EH (cell line): Measurements from ENCODE around the gene METTL2B.
"Not testable (repeated sequence)": the region's sequence is repeated elsewhere in the genome, so short reads cannot be mapped to it uniquely, and the experiment has no call there.

Experiments used
- DNase-seq: peaks from one replicate; pipeline ENCODE4 v3.0.0-alpha.2; 2015; ENCODE audit warnings: low read depth

Gene METTL2B

DNA sequence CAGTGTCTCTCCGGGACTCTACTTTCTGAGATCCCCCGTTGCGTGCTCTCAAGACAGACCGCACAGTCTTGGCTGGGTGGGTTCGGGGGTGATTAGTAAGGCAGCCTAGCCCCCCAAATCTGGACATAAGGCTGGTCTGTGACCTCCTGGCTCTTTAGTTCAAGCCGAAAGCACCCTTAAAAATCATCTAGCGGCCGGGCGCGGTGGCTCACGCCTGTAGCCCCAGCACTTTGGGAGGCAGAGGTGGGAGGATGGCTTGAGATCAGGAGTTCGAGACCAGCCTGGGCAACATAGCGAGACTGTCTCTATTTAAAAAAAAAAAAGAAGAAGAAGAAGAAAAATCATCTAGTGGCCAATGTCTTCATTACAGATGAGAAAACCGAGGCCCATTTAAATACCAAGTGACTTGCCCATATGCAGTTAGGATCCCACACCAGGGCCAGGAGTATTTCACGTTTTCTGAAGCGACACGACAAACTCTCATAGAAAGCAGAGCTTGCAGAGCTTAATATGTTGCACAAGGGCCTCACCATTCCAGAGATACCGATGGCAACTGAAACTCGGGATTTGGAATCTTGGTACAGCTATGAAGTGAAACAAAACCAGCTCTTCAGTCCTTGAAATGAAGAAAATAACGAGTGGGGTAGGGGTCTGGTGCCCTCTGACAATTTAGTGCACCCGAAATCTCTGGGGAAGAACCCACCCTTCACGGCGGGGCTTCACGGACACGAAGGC, 21.6 kb upstream of the METTL2B start:
- peak; percentile 59 for DNase-seq

DNA sequence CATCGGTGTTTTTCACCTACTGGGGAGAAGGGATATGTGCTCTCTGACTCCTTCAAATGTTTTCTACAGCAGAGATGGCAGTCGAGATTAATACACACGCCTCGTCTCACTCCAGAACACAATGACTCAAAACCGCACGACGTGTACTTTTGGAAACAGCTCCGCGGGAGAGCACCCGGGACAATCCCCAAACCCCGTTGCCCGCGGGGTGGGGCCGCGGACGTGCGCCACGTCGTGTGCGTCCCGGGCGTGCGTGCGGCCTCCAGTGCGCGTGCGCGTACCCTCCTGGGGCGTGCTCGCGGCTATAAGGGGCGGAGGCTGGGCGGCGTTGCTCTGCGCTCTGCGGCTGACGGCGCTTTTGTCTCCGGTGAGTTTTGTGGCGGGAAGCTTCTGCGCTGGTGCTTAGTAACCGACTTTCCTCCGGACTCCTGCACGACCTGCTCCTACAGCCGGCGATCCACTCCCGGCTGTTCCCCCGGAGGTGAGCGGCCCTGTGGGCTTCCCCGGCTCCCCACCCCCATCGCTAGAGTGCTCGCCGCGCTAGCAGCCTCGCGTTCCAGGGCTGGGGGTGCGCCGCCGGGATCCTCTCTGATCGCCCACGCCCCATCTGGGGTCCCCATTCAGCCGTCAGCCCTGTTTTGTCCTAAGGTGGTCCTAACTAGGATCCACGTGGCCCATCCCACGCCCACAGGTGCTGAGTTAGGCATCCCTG, 20.8 kb upstream of the METTL2B start, which contains the start of gene HILPDA:
HILPDA (plus strand) TSS at position 336 of the 712 bp plus-strand sequence. CDS start 1,391 bp downstream, outside the sequence.
- DNase-seq: peak; percentile 98

DNA sequence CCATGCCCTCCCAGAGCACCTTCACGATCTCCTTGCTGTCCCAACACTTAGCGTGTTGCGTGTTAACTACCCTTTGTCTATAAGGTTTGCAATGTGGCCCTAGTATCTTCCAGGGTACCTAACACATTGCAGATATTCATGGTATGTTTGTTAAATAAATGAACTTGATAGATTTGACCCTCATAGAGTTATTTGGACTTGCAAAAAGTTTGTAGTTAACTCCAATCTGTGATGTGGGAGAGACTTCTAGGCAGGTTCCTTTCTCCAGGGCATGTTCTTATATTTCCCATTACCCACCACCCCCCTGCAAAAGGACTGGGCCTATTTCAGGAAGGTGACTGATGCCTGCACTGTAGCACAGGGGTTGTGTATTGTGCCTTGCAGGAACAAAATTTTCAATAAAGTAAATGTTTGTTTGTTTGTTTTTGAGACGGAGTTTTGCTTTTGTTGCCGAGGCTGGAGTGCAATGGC, 20.3 kb upstream of the METTL2B start:
- no peak for DNase-seq

DNA sequence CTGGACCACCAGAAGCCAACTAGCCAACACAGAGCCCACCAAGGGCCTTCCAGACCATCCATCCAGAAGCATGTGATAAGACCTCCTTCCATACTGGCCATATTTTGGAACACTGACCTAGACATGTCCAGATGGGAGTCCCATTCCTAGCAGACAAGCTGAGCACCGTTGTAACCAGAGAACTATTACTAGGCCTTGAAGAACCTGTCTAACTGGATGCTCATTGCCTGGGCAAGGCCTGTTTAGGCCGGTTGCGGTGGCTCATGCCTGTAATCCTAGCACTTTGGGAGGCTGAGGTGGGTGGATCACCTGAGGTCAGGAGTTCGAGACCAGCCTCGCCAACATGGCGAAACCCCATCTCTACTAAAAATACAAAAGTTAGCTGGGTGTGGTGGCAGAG, 19.2 kb upstream of the METTL2B start:
- DNase-seq: not testable (repeated sequence)

DNA sequence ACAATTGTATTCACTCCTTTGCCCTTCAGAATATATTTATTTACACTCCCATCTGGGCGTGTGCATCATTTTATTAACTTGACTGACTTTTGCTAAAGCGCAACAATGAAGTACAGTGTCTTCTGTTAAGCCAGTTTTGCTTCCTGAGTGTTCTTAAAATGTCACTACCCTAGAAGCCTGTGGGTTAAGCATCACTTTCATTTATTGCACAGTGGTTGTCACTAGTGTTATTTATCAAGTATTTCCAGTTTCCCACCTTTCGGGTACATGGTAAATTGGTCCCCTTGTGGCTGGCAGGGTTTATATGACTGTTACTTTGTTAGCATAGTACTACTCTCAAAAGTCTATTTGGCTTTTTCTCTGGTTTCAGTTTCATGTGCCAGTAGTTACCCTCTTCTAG, 17.6 kb upstream of the METTL2B start:
- no peak for DNase-seq

DNA sequence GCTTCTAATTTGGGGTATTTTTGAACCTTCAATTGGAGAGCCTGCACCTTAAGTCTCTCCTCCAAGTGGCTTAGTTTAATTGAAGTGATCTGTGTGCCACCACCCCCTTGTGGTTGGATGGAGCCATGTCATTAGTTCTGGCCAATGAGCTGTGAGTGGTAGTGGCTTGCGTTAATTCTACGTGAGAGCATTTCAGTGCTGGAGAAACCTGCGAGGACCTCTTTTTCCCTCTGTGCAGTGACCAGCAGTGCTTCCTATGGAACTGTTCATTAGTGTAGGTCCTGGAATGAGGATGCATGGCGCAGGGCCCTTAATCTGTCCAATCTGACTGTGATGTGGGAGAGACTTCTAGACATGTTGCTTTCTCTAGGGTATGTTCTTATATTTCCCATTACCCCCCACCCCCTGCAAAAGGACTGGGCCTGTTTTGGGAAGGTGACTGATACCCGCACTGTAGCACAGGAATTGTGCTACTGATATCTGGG, 17.1 kb upstream of the METTL2B start:
- peak; percentile 70 for DNase-seq

DNA sequence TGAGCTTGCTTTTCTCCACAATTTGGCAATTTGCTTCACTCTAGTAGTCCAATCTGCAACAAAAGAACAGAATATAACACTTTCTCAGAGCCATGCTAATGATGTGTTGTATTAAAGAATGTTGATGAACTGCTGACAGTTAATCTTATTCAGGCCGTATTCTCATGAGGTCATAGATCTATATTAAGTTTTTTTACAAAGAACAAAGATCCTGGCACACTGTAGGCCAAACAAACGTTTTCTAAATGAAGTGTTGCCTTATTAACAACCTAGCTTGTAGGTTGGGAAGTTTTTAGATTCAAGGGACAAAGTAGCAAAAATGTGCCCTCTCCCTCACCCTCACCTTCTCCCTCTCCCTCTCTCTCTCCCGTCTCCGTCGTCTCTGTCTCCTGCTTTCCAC, 14.1 kb upstream of the METTL2B start:
- DNase-seq: no peak

DNA sequence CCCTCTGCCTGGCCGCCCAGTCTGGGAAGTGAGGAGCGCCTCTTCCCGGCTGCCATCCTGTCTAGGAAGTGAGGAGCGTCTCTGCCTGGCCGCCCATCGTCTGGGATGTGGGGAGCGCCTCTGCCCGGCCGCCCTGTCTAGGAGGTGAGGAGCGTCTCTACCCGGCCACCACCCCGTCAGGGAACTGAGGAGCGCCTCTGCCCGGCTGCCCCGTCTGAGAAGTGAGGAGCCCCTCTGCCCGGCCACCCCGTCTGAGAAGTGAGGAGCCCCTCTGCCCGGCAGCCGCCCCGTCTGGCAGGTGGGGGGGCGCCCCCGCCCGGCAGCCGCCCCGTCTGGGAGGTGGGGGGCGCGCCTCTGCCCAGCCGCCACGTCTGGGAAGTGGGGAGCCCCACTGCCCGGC, 13.2 kb upstream of the METTL2B start:
- DNase-seq: not testable (repeated sequence)

DNA sequence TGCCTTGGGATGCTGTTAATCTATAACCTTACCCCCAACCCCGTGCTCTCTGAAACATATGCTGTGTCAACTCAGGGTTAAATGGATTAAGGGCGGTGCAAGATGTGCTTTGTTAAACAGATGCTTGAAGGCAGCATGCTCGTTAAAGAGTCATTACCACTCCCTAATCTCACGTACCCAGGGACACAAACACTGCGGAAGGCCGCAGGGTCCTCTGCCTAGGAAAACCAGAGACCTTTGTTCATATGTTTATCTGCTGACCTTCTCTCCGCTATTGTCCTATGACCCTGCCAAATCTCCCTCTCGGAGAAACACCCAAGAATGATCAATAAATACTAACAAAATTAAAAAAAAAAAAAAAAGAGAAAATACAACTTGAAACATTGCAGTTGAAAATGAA, 12.6 kb upstream of the METTL2B start:
- not testable (repeated sequence) for DNase-seq

DNA sequence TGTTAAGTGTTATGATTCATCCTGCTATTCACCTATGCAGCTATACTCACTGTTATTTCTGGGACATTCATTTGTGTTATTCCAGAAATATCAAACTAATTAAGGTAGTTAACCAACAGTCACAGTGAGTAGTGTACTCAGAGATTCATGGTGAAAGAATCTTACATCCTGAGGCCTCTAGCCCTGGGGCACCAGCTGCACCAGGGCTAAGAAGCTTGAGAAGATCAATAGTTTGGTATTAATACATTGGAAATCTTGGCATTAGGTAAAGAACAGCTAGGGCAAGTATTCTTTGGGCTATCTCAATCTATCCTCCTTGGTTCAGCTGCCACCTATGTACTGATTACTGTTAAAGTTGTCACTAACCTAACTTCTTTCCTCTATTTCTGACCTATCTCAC, 9.7 kb upstream of the METTL2B start:
- DNase-seq: not testable (repeated sequence)

DNA sequence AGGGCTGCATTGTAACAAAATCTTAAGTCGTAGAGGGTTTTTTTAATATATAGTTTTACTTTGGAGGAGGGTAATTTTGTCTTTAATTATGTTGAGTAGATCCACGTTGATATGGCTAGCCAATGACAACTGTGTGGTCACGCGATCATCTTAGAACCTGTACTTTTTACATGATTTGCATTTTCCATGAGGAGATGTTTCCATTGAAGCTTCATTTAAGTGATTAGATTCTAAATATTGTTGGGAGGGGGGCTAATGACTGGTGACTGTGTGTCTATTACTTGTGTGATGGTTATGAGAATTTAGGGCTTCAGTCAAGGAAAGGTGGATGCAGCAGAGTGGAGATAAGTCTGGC, 765 bp downstream of the METTL2B start:
- DNase-seq: not testable (repeated sequence)

DNA sequence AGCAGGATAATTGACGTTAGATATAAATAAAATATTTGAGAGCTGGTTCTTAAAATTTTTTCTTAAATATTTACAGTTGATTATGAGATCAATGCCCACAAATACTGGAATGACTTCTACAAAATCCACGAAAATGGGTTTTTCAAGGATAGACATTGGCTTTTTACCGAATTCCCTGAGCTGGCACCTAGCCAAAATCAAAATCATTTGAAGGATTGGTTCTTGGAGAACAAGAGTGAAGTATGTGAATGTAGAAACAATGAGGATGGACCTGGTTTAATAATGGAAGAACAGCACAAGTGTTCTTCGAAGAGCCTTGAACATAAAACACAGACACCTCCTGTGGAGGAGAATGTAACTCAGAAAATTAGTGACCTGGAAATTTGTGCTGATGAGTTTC, 2.5 kb downstream of the METTL2B start:
- not testable (repeated sequence) for DNase-seq

DNA sequence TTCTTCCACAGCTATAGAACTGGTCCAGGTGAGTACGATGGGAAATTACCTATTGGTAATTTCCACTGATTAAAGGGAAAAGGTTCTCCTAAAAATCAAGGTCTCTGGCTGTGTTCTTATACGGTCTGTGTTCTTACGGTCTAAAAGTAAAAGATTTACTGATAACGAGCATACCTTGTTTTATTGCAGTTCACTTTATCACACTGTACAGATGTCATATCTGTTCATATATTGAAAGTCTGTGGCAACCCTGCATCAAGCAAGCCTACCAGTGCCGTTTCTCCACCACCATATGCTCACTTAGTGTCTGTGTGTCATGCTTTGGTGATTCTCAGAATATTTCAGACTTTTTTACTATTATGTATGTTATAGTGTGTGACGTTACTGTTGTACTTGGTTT, 11.6 kb downstream of the METTL2B start:
- not testable (repeated sequence) for DNase-seq

DNA sequence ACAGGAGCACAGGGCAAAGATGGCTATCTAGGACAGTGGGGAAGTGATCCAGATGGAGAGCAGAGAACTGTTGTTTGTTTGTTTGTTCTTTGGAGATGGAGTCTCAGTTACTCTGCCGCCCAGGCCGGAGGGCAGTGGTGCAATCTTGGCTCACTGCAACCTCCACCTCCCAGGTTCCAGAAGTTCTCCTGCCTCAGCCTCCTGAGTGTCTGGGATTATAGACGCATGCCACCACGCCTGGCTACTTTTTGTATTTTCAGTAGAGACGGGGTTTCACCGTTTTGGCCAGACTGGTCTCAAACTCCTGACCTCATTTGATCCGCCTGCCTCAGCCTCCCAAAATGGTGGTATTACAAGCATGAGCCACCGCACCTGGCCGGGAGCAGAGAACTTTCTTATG, 20.9 kb downstream of the METTL2B start:
- DNase-seq: no peak

DNA sequence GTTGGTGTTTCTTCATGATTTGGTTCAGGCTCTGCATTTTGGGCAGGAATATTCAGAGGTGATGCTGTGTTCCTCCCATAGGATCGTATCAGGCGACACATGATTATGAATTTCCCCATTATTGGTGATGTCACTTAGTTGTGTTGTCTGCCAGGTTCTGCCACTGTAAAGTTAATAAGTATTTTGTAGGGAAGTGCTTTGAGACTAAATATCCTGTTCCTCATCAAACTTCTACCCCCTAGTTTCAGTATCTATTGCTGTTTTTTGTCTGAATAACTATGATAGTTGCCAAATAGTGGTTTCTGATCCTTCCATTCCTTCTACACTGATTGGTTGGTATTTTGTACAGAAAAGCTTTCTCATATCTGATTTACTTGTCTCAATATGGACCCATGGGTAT, 28.9 kb downstream of the METTL2B start:
- not testable (repeated sequence) for DNase-seq

DNA sequence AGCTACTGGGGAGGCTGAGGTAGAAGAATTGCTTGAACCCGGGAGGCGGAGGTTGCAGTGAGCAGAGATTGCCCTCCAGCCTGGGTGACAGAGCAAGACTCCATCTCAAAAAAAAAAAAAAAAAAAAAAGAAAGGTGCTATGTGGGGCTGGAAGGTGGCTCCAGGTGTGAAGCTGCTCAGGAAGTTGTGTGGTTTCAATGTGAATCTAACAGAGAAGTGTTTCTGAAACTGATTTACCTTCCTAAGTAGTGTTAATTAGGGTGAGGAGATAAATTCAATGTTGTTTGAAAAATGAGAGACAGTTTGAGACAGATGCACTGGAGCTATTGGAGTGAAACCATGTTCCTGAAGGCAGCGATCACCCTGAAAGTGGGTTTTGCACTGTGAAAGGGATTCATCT, 30.3 kb downstream of the METTL2B start:
- not testable (repeated sequence) for DNase-seq

DNA sequence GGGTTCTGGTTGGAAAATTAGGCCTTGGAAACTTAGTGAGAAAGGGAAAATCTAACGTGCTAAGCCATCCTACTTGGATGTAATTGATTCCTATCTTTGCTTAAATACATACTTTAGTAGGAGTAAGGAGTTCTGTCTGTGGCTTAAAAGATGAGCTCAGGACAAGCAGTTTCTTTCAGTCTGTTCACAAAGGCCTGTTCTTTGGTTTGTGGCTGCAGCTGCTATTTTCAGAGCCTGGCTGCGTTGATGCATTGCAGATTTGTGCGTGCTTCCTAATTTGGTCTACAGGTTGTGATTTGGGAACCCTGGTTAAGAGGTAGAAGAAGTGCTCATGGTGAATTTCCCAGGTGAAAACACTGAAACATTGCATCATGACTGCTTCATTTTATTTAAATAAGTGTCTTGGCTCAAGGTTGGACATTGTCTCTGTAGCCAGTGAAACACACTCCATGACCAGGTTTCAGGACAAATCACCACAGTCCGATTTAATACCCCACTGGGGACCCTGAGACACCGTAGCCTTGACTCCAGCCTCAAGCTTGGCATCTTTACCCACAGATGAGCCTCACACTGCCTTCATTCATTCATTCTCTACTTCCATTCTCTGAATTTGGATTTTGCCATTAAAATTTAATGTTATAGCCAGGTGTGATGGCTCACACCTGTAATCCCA, 30.9 kb downstream of the METTL2B start:
- not testable (repeated sequence) for DNase-seq

DNA sequence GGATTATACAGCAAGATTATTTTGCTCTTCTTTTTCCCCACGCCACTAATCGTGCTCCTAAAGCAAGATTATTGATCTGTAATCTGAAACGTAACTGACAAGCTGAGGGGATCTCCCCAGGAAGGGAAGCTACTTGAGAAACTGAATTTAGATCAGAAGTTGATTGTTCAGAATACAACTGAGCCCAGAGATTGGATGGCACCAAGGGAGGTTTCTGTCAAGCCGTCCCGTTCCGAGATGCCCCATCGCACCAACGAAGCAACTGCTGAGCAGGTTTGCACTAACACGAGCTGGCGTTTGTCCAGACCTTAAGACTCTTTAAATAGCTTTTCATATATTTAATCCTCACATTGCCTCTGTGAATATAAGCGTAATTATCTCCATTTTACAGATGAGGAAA, 35.1 kb downstream of the METTL2B start:
- not testable (repeated sequence) for DNase-seq

DNA sequence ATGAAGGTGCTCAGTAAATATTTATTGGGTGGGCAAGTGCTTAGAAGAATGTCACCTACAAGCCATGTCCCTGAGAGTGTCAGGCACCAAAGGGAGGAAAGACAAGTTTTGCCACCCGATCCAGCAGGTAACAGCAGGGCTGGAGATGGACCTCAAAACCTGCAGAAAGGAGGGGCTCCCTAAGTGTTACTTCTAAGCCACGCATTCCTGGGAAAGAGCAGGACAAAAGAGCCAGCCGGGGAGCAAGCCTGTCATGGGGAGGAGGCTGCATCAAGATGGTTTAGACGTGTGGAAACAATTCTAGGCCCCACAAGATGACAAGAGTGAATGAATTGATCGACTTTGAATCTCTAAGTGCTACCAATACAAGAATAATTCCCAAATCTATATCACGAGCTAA, 38.7 kb downstream of the METTL2B start:
- DNase-seq: not testable (repeated sequence)

DNA sequence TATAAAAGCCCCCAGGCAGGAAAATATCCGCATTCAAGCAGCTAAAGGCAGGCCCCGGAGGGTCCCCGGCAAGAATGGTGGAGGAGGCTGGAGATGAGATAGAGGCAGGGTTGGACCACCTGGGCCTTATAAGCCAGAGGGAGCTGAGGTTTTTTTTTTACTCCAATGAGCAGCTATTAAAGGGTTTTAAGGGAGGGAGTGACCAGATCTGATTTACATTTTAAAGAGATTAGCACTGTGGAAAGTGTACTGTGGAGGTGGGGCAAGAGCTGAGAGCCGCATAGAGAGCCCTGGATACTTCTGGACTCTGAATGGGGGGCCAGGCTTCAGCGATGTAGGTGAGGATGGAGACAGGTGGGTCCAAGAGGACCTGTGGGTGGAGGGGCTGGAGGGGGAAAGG, 40.5 kb downstream of the METTL2B start:
- DNase-seq: not testable (repeated sequence)

DNA sequence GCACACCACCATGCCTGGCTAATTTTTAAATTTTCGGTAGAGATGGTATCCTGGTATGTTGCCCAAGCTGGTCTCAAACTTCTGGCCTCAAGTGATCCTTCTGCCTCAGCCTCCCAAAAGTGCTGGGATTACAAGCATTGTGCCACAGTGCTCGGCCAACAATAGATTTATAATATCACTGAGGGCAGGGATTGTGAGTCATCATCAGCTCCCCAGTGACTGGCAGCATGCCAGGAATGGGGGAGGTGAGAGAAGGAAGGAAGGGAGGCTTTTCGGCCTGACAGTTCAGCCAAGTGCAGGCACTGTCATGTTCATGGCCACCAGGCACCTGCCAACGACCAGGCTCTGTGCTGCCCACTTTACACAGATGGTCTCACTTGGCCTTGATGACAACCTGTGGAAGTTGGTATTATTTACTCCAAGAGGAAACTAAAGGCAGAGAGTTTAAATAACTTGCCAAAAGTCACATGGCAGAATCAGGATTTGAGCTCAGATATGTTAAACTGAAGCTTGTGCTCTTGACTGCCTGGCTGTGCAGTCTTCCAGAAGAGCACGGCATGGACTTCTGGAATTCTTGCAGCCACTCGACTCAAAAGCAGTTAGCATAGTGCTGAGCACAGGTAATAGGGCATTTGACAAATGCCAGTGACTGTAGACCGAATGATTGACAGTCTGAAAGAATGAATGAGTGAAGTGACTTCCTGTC, 46.8 kb downstream of the METTL2B start:
- DNase-seq: peak; percentile 86

DNA sequence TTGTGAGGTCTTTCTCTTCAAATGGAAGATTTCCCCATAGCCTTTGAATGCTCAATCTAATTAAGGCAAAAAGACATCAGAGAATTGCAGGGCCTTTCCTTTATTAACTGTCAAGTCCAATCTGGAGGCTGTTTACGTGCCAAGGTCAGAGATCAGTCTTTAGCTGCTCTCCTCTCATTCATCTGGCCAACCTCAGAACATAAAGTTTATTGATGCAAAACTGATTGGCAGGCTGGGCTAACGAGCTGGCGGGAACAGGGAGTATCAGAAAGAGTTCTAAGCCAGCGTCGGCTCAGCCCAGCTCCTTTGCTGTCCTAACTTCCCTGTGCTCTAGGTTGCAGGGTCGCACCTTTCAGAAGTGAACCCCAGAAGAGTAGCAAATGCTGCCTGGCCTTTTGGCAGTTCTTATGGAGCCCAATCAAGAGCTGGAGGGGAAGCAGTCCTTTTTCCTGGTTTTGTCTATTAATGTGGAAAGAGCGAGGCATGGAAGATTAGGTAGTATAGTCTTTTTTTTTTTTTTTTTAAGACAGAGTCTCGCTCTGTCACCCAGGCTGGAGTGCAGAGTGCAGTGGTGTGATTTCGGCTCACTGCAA, 47.5 kb downstream of the METTL2B start:
- not testable (repeated sequence) for DNase-seq
